DMS53 treated with DMSO at 0.1 percent for 48 hours (cell line): ENCODE measurements around the gene FOXO3.

Experiments
- DNase-seq: peaks from one replicate; lab custom pipeline; 2025; ENCODE audit not compliant: unreplicated experiment; lab: John Stamatoyannopoulos, UW

Gene FOXO3

GRCh38 chr6:108594151-108594550 is 33.4 kb downstream of the FOXO3 start:
- DNase-seq: no peak

DNA sequence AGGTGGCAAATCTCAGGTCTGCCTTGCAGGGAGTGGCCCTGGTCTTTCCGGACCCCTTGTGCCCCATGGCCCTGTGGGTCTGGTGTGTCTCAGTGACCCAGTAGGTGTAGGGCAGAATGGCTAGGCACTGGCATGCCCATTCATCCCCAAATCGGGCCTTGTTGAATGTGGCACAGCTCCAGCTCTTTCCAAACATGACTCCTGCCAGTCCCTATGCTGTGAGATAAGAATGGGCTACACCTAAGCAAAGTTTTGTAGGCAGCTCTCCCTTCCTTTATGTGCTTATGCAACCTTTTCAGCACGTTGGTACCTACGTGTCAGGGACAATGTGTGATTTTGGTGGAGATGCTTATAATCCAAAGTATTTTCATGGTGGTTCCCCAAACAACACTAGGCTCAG is 33.9 kb downstream of the FOXO3 start:
- DNase-seq: no peak

GRCh38 chr6:108596956-108597355 is 36.2 kb downstream of the FOXO3 start:
- no peak for DNase-seq

DNA sequence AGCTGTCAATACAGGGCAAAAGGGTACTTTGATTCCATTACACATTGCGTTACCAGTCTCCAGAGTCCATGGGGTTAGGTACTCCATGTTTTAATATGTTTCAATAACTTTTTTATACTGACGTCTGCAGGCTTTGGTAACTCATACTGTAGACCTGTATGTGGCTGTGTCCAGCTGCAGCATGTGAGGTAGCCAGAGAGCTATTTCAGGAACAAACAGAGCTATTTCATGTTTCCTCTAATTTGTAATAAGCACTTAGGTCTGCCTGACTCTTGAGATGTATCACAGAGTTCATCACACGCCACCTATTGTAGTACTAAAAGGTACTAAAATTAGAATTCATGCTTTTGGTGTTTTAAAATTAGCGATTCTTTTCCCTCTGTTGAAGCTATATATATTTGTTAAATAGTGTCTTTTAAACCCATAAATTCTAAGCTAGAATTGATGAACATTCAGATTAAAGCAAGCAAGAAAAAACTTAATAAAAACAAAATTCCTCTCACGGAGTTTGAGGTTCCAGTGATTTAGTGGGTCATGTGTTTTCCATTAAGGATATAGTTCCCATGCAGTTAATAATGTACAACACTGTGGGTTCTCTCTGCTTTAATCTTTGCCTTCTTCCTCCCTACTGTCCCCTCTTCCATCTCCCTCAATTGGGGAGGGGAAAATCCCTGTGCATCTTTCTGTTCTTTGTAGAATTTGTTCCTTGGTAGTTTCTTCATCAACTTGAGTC is 37.0 kb downstream of the FOXO3 start:
- no peak for DNase-seq

DNA sequence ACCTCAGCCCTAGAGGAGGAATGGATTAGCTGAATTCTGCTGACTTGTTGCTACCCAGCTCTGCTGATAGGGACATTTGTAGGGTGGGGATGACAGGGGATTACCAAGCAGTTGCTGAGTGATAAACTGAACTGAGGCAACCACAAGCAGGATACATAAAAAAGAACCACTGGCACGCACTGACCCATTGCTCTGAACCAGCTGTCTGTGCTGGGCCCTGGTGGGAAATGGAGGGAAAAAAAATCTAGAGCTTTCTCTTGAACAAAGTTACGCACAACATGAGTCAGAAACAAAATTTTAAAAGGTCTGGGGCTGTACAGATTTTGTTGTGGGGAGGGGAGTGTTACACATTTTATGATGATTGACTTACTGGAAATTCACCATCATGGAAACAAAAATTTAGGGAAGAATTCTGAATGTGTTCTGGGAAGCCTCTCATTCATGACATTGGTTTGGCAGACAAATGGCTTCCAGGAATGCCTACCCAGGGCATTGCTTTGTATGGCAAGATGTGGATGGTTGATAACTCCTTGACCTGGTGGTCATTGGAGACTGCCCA is 37.7 kb downstream of the FOXO3 start:
- DNase-seq: no peak

GRCh38 chr6:108604156-108604555 is 43.4 kb downstream of the FOXO3 start:
- no peak for DNase-seq

GRCh38 chr6:108606250-108606690 is 45.6 kb downstream of the FOXO3 start:
- no peak for DNase-seq

GRCh38 chr6:108608453-108609275 is 47.9 kb downstream of the FOXO3 start:
- no peak for DNase-seq

GRCh38 chr6:108609276-108609769 is 48.6 kb downstream of the FOXO3 start:
- no peak for DNase-seq

- no peak for DNase-seq
These were observed 49.6 kb downstream of the FOXO3 start for GRCh38 chr6:108610270-108610839.

- no peak for DNase-seq
These were observed 50.4 kb downstream of the FOXO3 start for GRCh38 chr6:108610957-108611586.

DNA sequence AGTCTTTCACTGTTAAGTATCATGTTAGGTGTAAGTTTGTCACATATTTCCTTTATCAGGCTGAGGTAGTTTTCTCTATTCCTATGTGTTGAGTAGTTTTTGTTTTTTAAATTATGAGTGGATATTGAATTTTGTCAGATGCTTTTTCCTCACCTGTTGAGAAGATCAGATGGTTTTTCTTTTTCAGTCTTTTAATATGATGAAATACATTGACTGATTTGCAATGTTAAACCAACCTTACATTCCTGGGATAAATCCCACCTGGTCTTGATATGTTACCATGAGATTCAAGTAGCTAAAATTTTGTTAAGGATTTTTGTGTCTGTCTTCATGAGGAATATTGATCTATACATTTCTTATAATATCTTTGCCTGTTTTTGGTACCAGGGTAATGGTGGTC is 52.1 kb downstream of the FOXO3 start:
- DNase-seq: no peak

DNA sequence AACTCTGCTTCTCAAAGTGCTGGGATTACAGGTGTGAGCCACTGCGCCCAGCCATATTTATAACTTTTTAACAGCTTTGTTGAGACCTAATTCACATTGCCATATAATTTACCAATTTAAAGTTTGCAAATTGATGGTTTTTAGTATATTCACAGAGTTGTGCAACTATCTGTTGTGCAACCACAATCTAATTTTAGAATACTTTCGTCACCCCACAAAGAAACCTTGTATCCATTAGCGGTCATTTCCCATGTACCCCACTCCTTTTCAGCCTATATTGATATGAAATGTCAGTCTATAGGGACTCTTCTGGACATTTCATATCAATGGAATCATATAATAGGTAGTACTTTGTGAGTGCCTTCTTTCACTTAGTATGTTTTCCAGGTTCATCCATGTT is 55.8 kb downstream of the FOXO3 start:
- no peak for DNase-seq

- DNase-seq: no peak
These were observed 56.3 kb downstream of the FOXO3 start for GRCh38 chr6:108616973-108617372.

- no peak for DNase-seq
These were observed 58.0 kb downstream of the FOXO3 start for GRCh38 chr6:108618623-108619152.

- DNase-seq: no peak
These were observed 58.9 kb downstream of the FOXO3 start for GRCh38 chr6:108619431-108620197.

DNA sequence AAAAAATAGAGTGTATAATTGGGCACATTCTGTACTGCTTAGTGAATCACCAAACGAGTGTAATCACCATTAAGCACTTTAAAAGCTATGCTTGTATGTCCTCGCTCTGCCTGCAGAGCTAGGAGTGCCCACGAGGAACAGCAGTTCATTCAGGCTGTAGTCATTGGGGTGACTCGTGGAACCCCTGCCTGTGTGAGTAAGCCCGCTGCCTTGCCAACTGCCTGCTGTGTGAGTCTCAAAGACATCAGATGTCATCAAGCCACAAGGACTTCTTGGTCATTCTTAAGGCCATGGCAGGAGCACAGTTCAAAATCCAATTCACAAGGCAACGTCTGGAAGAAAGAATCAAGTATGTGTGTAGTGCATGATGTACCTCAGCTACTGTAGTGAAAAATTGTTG is 60.4 kb downstream of the FOXO3 start:
- DNase-seq: no peak

DNA sequence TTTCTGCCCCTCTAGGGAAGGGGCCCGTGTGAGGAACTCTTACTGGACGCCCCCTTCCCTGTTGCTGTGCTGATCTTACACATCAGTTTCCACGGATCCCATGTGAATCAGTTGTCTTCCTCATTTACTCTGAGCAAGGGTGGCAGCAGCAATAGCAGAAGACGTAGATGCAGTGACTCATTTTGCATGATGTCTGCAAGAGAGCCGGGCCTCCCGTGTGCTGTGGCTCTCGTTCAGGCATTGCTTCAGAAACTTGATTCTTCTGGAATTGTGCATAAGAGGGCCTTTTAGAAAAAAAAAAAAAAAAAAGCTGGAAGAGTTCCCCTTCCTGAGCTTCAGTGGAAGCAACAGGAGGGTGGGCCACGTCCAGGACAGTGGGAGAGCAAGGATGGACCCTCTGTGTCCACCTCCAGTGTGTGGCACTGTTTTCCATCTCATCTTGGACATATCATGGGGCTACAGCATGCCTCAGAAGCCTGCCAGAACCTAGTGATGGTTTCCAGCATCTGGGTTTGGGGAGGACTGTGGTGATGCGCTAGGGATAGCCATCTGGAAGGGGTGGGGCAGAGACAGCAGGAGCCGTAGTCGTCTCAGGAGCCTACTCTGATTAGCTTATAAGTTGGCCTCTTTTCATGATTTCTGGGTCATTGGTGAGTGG is 62.1 kb downstream of the FOXO3 start:
- no peak for DNase-seq

- DNase-seq: no peak
These were observed 63.3 kb downstream of the FOXO3 start for GRCh38 chr6:108623995-108624394.

GRCh38 chr6:108625581-108625980 is 64.9 kb downstream of the FOXO3 start:
- DNase-seq: no peak
